Measurements from ENCODE around the gene G3BP1. TPM values are rescaled to one million over a fixed set of nuclear protein-coding genes. Genes with fewer than 3 reads are reported as not detected.

G3BP1 gene
- total RNA-seq, 2 experiments from 2014 or later: 193 to 213 TPM

DNA sequence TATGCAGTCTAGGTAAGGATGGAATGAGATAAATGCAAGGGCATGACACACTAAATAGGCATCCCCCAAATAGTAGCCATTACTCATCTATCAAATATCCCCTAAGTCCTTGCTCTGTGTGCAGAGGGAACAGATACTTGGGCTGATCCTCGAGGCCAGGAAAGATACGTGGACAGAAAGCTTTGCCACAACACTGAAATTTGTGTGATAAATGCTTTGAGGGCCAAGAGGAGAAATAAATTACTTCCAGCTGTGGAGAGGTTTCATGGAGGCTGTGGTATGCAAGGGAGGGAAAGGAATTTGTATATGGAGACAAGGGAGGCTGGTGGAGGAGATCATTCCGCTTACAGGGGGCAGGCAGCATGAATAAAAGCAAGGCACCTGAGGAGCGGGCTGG lies 31.8 kb upstream of the G3BP1 start:
- Mint-ChIP-seq H3K4me1 (ENCODE audit: low read depth) (peaks cover 13% of the 10 kb centered on the region), H3K27me3 (ENCODE audit: low read depth) (no peaks in the 10 kb centered on the region), H3K4me3 (no peak overlapping the region), H3K9me3 (ENCODE audit: insufficient read depth) (no peaks in the 10 kb centered on the region), H3K27ac (peak overlapping the region; percentile 55), H3K36me3 (ENCODE audit: low read depth) (peaks cover 28% of the 10 kb centered on the region)
- no peak for ATAC-seq
- ChIA-PET CTCF (interaction anchor here (1.0 to 10.4 kb wide), 10 partner anchors 10 to 88 kb away, joined by 3 to 127 read pairs (median 7); partner anchors contain the start of gene G3BP1), POLR2A (interaction anchor here (1.3 to 1.5 kb wide), 2 partner anchors 31 to 81 kb away, joined by 3 to 6 read pairs; no protein-coding TSS in a partner anchor)
- no peak for DNase-seq

DNA sequence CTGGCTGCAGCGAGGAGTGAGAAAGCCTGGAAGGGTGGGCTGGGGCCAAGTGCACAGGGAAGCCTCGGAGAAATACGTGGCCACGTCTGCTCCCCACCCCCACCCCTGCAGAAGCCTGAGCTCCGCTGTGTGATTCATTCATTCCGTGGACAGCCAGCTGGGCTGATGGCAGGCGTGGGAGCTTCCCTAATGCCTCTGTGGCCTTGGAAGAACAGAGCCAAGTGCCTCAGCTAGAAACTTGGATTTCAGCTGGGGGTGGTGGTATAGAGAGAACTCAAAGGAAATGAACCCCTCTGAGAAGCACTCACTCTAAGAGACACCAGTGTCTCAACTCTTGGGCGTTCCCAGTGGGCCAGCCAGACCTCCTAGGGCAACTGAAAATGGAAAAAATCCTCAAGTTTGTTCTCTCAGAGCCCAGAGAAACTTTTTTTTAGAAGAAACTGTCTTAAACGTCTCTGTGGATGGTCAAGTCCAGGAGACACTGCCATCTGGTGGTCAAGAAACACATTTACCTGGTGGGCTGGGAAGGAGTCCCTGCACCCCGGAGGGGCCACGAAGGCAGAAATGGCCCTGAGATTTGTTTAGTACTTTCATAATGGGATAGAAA lies 31.3 kb upstream of the G3BP1 start:
- DNase-seq (peak; percentile 66), ATAC-seq (peak; percentile 75)
- Mint-ChIP-seq H3K36me3 (ENCODE audit: low read depth) (peaks cover 32% of the 10 kb centered on the region), H3K27ac (no peak overlapping the region), H3K9me3 (ENCODE audit: insufficient read depth) (no peaks in the 10 kb centered on the region), H3K4me1 (ENCODE audit: low read depth) (peaks cover 18% of the 10 kb centered on the region), H3K27me3 (ENCODE audit: low read depth) (no peaks in the 10 kb centered on the region), H3K4me3 (no peak overlapping the region)
- ChIA-PET POLR2A (interaction anchor here (1.3 to 1.5 kb wide), 2 partner anchors 30 to 82 kb away, joined by 3 to 6 read pairs; no protein-coding TSS in a partner anchor), CTCF (interaction anchor here (0.8 to 10.4 kb wide), 20 partner anchors 8 to 91 kb away, joined by 3 to 127 read pairs (median 4); partner anchors contain the start of genes G3BP1 and SPARC)

DNA sequence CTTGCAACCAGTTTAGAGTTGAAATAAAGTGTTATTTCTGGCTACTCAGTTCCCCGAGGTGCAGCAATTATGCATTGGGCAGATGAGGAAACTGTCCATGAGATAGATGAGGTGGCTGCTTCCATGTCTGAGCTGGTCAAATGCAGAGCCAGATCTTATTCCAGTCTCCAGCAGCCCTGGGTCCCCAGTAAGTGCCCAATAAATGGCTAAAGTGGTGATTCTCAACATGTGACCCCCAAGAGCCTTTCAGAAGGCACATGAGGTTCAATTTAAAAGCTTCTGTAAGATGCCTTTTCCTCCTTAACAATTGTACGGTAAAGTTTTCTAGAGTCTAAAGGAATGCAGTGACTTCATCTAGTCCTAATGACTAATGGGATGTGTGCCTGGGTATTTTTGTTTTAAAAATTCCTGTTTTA lies 30.8 kb upstream of the G3BP1 start:
- Mint-ChIP-seq H3K27me3 (ENCODE audit: low read depth) (no peaks in the 10 kb centered on the region), H3K27ac (no peak overlapping the region), H3K4me3 (no peak overlapping the region), H3K36me3 (ENCODE audit: low read depth) (peaks cover 35% of the 10 kb centered on the region), H3K9me3 (ENCODE audit: insufficient read depth) (no peaks in the 10 kb centered on the region), H3K4me1 (ENCODE audit: low read depth) (peaks cover 23% of the 10 kb centered on the region)
- POLR2A ChIA-PET: no interaction called here
- CTCF ChIA-PET: interaction anchor here (0.6 to 10.4 kb wide), 21 partner anchors 8 to 297 kb away, joined by 3 to 127 read pairs (median 4); partner anchors contain the start of genes G3BP1 and SPARC
- ATAC-seq: no peak
- DNase-seq: no peak

DNA sequence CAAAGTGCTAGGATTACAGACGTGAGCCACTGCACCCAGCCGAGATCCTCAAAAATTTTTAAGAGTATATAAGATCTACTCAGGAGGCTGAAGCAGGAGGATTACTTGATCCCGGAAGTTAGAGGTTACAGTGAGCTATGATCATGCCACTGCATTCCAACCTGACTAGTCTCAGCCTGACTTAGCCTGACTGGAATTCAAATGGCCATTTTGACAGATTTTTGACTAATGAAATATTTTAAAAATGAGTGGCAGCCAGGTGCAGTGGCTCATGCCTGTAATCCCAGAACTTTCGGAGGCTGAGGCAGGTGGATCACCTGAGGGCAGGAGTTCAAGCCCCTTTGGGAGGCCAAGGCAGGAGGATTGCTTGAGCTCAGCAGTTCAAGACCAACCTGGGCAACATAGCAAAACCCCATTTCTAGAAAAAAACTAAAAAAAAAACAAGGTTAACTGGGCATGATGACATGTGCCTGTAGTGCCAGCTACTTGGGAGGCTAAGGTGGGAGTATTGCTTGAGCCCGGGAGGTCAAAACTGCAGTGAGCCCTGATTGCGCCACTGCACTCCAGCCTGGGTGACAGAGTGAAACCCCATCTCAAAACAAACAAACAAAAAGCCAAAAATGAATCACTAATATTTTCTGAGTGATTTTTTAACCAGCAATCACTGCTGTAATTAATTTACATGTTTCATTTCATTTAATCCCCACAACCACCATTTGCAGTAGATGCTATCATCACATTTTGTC lies 29.9 kb upstream of the G3BP1 start:
- peaks cover 32% of the 10 kb centered on the region for H3K4me1 Mint-ChIP-seq (ENCODE audit: low read depth)
- no peak overlapping the region for H3K27ac Mint-ChIP-seq
- peaks cover 39% of the 10 kb centered on the region for H3K36me3 Mint-ChIP-seq (ENCODE audit: low read depth)
- no peak for ATAC-seq
- no peak for DNase-seq
- H3K27me3 Mint-ChIP-seq (ENCODE audit: low read depth): no peaks in the 10 kb centered on the region
- no peak overlapping the region for H3K4me3 Mint-ChIP-seq
- ChIA-PET POLR2A (no interaction called here), CTCF (interaction anchor here (0.8 to 10.4 kb wide), 21 partner anchors 9 to 93 kb away, joined by 3 to 127 read pairs (median 4); partner anchors contain the start of genes G3BP1 and SPARC)
- H3K9me3 Mint-ChIP-seq (ENCODE audit: insufficient read depth): no peaks in the 10 kb centered on the region

DNA sequence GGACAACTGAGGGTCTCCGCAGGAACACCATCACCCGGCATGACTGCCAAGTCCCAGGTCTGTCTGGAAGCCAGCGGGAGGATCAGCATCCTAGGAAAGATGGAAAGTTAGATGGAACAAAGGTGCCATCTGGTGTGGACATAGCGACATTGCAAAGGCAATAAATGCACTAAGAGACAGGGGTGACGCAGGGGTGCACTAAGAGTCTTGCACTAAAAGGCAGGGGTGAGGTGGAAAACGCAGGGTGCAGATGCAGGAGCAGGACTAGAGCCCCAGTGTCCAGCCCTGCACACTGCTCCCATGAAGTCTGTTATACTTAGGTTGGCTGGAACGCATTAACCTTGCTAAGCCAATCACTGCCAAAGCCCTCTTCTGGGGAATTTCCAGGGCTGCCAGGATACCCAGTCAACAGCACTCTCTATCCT lies 28.9 kb upstream of the G3BP1 start:
- peaks cover 36% of the 10 kb centered on the region for H3K4me1 Mint-ChIP-seq (ENCODE audit: low read depth)
- ChIA-PET POLR2A (no interaction called here), CTCF (interaction anchor here (1.2 to 10.4 kb wide), 6 partner anchors 9 to 296 kb away, joined by 3 to 127 read pairs (median 4); partner anchors contain the start of gene SLC36A1)

DNA sequence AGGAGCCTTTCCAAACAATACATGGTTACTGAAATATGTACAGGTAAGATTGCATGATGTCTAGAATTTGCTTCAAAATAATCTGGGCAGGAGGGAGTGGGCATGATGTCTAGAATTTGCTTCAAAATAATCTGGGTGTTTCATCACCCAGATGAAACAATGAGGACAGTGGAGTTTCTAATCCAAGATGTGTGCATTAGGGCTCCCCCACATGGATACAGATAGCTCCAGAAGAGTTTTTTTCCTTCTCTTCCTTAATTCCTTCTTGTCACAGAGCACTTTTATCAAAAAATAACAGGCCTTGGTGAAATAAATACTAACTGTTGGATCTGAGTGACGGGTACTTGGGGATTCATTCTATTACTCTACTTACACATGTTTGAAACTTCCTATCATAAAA lies 28.2 kb upstream of the G3BP1 start:
- Mint-ChIP-seq H3K27ac (no peak overlapping the region), H3K9me3 (ENCODE audit: insufficient read depth) (no peaks in the 10 kb centered on the region), H3K4me3 (no peak overlapping the region), H3K4me1 (ENCODE audit: low read depth) (peaks cover 41% of the 10 kb centered on the region), H3K36me3 (ENCODE audit: low read depth) (peaks cover 39% of the 10 kb centered on the region), H3K27me3 (ENCODE audit: low read depth) (no peaks in the 10 kb centered on the region)
- ChIA-PET POLR2A (no interaction called here), CTCF (interaction anchor here (1.2 to 10.4 kb wide), 4 partner anchors 8 to 297 kb away, joined by 3 to 127 read pairs (median 4); partner anchors contain the start of gene SLC36A1)
- DNase-seq (no peak), ATAC-seq (no peak)

More for the DNA sequence above, 28.9 kb upstream of the G3BP1 start:
- Mint-ChIP-seq H3K27me3 (ENCODE audit: low read depth) (no peaks in the 10 kb centered on the region), H3K4me3 (no peak overlapping the region), H3K9me3 (ENCODE audit: insufficient read depth) (no peaks in the 10 kb centered on the region), H3K36me3 (ENCODE audit: low read depth) (peaks cover 39% of the 10 kb centered on the region), H3K27ac (peak overlapping the region; percentile 6)
- ATAC-seq: no peak
- no peak for DNase-seq

DNA sequence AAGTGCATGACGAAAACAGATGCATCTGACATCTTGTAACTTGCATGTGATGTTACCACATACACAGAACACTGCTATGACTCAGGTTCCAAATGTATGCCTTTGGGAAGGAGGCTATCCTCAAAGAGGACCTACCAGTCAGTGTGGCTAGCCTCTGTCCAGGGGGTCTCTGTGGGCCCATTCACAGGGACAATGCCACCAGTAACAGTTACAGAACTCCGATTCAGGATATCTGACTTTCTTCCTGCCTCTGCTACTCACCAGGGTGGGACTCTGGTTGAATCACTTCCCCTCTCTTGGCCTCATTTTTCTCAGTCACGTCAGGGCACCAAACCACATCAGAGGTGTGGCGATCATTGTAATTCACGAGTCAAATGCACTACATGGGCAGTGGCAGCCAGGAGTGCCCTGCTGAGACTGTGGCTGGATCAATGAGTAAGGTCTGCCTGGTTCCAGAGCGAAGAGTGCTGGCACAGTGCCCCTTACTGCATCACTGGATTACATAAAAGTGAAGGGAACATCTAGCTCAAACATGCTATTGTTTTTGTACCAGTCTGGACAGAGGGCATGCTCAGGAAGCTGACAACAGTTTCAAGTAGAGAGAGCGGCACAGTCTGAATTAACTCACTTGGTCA lies 26.6 kb upstream of the G3BP1 start:
- DNase-seq (peak; percentile 56), ATAC-seq (peak; percentile 41)
- H3K27ac Mint-ChIP-seq: peak overlapping the region; percentile 82
- no peaks in the 10 kb centered on the region for H3K9me3 Mint-ChIP-seq (ENCODE audit: insufficient read depth)
- POLR2A ChIA-PET: interaction anchor here (0.5 to 5.8 kb wide), 2 partner anchors 26 to 181 kb away, joined by 3 to 32 read pairs; partner anchors contain the start of gene G3BP1
- no peaks in the 10 kb centered on the region for H3K27me3 Mint-ChIP-seq (ENCODE audit: low read depth)
- H3K4me3 Mint-ChIP-seq: peak overlapping the region; percentile 3
- CTCF ChIA-PET: interaction anchor here (0.6 to 2.1 kb wide), 5 partner anchors 7 to 93 kb away, joined by 3 to 7 read pairs (median 3); partner anchors contain the start of gene G3BP1
- peaks cover 34% of the 10 kb centered on the region for H3K36me3 Mint-ChIP-seq (ENCODE audit: low read depth)
- H3K4me1 Mint-ChIP-seq (ENCODE audit: low read depth): peaks cover 52% of the 10 kb centered on the region

DNA sequence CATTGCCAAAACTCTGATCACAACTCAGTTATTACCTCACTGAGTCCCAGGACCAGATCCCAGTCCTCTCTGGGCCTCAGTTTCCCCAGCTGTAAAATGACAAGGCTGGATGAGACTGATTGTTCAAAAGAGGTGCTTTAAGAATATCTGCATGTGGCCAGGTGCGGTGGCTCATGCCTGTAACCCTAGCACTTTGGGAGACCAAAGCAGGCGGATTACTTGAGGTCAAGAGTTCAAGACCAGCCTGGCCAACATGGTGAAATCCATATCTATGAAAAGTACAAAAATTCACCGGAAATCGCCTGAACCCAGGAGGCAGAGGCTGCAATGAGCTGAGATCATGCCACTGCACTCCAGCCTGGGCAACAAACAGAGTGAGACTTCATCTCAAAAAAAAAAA lies 21.6 kb upstream of the G3BP1 start:
- CTCF ChIA-PET: interaction anchor here (0.7 to 7.0 kb wide), 4 partner anchors 10 to 303 kb away, joined by 3 to 53 read pairs (median 24); partner anchors contain the start of gene G3BP1
- ATAC-seq (no peak), DNase-seq (no peak)
- Mint-ChIP-seq H3K4me1 (ENCODE audit: low read depth) (peaks cover 39% of the 10 kb centered on the region), H3K4me3 (no peak overlapping the region), H3K27me3 (ENCODE audit: low read depth) (no peaks in the 10 kb centered on the region), H3K36me3 (ENCODE audit: low read depth) (peaks cover 27% of the 10 kb centered on the region), H3K9me3 (ENCODE audit: insufficient read depth) (no peaks in the 10 kb centered on the region), H3K27ac (peak overlapping the region; percentile 20)
- POLR2A ChIA-PET: interaction anchor here (5.8 kb wide), 1 partner anchor 21 kb away, joined by 32 read pairs; the partner anchor contains the start of gene G3BP1

DNA sequence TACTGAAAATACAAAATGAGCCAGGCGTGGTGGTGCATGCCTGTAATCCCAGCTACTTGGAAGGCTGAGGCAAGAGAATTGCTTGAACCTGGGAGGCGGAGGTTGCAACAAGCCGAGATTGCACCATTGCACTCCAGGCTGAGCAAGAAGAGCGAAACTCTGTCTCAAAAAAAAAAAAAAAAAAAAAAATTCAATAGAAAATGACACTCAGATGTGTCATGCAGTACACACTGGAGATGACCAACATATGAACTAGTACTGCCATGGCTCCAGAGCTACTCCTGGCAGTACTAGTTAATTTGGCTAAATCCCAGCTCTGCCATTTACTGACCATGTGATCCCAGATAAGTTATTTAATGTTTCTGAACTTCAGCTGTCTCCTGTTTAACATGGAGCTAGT lies 20.7 kb upstream of the G3BP1 start:
- no peak for DNase-seq
- ATAC-seq: no peak
- H3K9me3 Mint-ChIP-seq (ENCODE audit: insufficient read depth): no peaks in the 10 kb centered on the region
- H3K4me3 Mint-ChIP-seq: no peak overlapping the region
- H3K27ac Mint-ChIP-seq: no peak overlapping the region
- ChIA-PET POLR2A (interaction anchor here (1.3 kb wide), 1 partner anchor 20 kb away, joined by 10 read pairs; the partner anchor contains the start of gene G3BP1), CTCF (interaction anchor here (1.1 to 7.0 kb wide), 5 partner anchors 8 to 99 kb away, joined by 3 to 53 read pairs (median 5); partner anchors contain the start of gene G3BP1)
- no peaks in the 10 kb centered on the region for H3K27me3 Mint-ChIP-seq (ENCODE audit: low read depth)
- H3K36me3 Mint-ChIP-seq (ENCODE audit: low read depth): peaks cover 20% of the 10 kb centered on the region
- peaks cover 37% of the 10 kb centered on the region for H3K4me1 Mint-ChIP-seq (ENCODE audit: low read depth)

DNA sequence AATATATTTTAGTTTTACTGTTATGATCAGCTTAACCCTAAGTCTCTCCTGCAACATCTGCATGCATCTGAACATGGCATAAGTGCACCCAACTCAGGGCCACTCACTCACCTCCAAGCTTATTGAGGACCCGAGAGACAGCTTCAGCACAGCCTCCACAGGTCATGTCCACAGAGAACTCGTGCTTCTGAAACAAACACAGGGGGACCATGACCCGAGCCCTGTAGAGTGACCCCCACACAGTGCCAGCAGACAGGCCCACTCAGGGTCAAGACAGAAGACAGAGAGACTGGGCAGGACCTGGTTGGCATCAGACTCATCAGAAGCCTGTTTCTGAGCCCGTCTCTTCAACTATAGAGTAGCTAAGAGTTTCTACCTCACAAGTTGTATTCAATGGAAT lies 20.2 kb upstream of the G3BP1 start:
- ChIA-PET POLR2A (interaction anchor here (1.3 kb wide), 1 partner anchor 19 kb away, joined by 10 read pairs; the partner anchor contains the start of gene G3BP1), CTCF (interaction anchor here (1.1 to 7.0 kb wide), 5 partner anchors 9 to 99 kb away, joined by 3 to 53 read pairs (median 5); partner anchors contain the start of gene G3BP1)
- no peak for ATAC-seq
- Mint-ChIP-seq H3K4me1 (ENCODE audit: low read depth) (peaks cover 37% of the 10 kb centered on the region), H3K27ac (no peak overlapping the region), H3K9me3 (ENCODE audit: insufficient read depth) (no peaks in the 10 kb centered on the region), H3K27me3 (ENCODE audit: low read depth) (no peaks in the 10 kb centered on the region), H3K4me3 (no peak overlapping the region), H3K36me3 (ENCODE audit: low read depth) (peaks cover 17% of the 10 kb centered on the region)
- no peak for DNase-seq

DNA sequence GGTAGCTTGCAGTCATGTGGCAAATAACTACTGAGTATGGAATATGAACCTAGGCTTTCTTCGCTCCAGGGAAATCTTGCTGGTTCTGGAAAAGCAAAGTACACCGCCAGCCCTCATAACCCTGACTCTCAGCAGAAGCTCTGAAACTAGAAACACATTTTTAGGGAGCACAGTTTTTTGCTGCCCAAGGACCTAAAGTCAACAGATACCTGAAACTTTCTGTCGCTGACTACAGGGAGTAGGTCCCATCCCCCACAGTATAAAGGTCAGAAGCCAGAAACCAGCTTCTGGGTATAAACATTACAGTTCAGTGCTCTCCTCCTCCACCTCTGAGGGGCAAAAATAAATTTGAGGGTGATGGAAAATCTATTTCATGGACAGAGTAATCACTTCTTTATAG lies 16.4 kb upstream of the G3BP1 start:
- POLR2A ChIA-PET: interaction anchor here (0.6 to 10.3 kb wide), 2 partner anchors 17 to 305 kb away, joined by 3 to 100 read pairs; partner anchors contain the start of gene G3BP1
- no peak overlapping the region for H3K27ac Mint-ChIP-seq
- no peaks in the 10 kb centered on the region for H3K27me3 Mint-ChIP-seq (ENCODE audit: low read depth)
- no peak for DNase-seq
- no peaks in the 10 kb centered on the region for H3K9me3 Mint-ChIP-seq (ENCODE audit: insufficient read depth)
- CTCF ChIA-PET: interaction anchor here (0.6 to 3.9 kb wide), 3 partner anchors 14 to 97 kb away, joined by 3 to 24 read pairs (median 6); partner anchors contain the start of gene G3BP1
- H3K4me3 Mint-ChIP-seq: no peak overlapping the region
- peaks cover 34% of the 10 kb centered on the region for H3K4me1 Mint-ChIP-seq (ENCODE audit: low read depth)
- H3K36me3 Mint-ChIP-seq (ENCODE audit: low read depth): peaks cover 17% of the 10 kb centered on the region
- ATAC-seq: no peak
